Activated T-cell treated with anti-CD3 and anti-CD28 coated beads, Interleukin-2, amount 50 U/mL, for 48 hours (primary cell): ENCODE data around the gene THSD4.

ENCODE experiments used
- DNase-seq, 2 experiments: peaks; one replicate each; pipeline ENCODE4 v3.0.0-alpha.2; 2020

The THSD4 gene

DNA sequence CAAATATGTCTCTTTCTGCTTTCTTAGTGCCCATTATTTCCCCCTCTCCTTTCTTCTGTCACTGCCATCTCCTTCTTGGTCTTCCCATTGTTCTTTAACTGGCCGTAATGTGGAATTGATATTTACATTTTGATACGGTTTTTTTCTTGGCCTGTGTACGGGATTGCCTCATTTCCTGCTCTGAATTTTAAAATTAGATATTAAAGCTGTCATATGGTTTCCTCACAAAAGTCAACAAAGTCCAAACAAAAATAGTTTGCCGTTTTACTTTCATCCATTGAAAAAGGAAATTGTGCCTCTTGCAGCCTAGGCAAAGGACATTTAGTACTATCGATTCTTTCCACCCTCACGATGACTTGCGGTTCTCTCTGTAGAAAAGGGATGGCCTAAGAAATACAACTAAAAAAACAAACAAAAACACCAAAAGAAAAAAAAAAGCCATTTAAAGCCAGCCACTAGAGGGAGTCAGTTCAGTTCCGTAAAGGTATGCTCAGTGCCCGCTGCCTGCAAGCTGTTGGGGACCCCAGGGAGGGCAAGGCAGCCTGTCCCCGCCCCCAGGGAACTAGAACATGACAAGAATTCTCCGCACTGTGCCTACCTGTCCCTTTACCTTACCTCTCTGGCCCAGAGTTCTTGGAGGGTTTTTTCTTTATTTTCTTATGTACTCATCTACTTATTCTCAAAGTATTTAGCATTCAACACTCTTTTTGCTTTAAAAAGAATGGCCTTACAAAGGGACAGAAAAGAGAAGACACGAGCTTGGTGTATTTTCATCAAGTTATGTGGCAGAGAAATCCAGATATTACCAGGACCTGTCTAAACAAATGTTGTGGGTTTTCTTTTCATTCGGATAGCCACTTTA lies 665.1 kb downstream of the THSD4 start:
- DNase-seq: peak; percentile 43 to 55

DNA sequence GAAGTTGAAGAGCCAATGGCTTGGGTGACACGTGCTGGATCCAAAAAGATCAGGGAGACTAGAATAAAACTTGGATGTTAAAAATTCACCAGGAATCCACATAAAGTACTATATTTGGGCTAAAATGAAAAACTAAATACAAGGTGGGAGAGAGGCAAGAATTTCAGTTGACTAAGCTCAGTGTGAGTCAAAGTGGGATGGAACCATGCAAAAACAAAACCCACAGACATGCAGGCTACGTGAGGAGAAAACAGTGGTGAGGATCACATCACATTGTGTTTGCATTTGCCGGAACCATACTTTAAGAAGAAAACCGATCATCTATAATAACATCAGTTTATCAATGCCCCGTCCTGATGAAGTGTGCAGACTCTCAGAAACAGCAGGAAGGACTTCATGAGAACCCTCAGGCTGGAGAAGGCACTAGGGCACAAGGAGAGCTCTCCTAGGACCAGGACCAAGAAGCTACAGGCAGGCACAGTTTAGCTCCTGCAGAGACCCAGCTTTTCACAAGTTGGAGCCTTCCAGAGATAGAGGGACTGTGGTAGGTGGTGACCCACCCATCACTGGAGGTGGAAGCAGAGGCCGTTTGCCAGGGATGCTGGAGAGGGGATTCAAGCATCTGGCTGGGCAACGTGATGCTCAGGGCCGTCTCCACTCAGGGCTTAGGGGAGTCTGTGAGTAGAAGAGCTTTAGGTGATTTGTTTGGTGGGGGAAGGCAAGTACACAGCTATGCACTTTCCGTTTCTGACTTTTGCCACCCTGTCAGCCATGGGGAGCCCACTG lies 666.1 kb downstream of the THSD4 start:
- DNase-seq: no peak

DNA sequence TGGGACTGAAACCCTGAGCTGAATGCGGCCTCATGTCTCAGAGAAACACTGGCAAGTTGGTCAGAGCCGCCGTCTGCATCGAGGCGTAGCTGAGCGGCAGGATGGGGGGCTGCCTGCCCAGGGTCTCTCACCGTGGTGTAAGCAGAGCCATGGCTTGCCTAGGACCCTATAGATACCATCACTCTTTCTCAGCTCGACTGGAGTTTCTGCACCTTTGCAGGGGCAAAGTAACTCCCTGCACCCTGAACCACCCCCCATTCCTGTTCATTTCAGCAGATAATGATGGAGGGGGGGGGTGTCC lies 666.6 kb downstream of the THSD4 start:
- no peak for DNase-seq

DNA sequence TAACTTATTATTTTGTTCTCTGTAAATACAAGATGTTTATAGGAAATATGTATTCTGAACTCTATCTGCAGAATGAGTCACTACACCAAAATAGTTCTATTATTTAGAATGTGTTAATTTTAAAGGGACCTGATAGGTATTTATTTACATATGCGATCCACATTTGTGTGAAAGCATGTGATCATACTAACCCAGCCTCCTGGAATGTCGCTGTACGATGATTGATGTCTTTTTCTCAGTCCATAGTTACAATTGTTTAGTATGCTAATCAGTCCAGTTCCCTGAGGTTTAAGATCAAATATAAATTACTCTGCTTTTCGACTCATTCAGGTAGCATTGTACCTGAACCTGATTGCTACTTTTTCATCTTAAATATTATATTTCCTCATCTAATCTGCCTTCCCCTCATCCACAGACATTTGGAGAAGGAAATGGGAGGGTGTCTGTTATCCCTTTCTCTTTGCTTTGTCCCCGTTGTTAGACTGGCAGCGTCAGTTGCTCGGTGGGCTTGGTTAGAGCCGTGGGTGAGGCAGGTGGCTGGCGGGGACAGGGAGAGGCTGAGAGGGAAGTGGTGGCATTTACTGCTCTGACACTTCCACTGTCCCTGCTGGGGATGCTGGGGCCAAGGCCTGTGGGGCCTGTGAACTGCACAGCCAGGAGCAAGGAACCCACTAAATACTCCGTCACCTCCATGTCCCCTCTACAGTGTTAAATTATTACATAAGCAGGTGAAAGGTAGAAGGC lies 667.3 kb downstream of the THSD4 start:
- DNase-seq: no peak

DNA sequence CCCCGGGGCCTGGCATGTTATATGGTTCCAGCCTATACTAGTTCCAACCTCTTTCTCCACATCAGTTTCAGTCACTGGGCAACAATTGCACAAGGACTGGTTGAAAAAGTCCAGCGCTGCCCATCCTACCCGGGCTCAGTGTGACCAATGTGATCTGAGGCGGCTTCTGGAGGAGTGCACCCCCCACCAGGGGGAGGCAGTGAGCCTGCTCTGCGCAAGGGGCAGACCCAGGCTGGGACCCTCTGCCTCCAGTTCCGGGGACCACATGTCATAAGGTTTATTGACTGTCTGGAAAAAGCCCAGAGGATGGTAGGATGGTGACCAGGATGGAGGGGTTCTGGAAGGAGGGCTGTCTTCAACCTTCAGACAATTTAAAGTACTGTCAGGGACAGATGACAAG lies 669.4 kb downstream of the THSD4 start:
- DNase-seq: peak; percentile 38 to 44

DNA sequence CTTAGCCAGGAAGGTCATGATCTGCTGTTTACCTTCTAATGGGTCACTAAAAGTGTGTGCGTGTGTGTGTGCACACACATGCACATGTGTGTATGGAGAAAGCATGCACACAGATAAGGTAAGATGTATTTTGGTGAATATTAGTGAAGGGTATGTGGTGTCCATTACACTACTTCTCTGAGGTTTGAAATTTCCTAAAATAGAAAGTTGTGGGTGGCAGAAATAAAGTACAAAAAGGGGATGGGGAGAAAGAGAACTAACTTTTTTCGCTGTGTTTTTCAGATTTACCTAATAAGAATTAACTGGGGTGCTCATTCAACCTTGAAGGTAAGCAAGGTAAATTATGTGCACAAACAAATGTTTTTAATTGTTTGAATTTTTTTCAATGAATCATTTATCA lies 670.7 kb downstream of the THSD4 start:
- DNase-seq: no peak

DNA sequence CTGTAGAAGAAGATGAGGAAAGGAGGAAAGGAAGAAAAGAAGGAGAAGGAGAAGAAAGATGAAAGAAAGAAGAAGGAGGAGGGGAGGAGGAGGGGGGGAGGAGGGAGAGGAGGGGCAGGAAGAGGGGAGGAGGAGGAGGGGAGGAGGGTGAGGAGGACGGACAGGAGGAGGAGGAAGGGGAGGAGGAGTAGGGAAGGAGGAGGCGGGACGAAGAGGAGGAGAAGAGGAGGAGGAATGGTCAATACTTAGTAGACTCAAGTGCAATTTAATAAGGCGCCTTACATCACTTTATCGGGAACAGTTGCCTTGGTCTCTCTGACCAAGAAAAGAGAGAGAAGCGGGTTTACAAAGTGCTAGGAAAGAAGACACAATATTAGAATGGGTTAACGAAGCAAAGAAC lies 671.4 kb downstream of the THSD4 start:
- no peak for DNase-seq

DNA sequence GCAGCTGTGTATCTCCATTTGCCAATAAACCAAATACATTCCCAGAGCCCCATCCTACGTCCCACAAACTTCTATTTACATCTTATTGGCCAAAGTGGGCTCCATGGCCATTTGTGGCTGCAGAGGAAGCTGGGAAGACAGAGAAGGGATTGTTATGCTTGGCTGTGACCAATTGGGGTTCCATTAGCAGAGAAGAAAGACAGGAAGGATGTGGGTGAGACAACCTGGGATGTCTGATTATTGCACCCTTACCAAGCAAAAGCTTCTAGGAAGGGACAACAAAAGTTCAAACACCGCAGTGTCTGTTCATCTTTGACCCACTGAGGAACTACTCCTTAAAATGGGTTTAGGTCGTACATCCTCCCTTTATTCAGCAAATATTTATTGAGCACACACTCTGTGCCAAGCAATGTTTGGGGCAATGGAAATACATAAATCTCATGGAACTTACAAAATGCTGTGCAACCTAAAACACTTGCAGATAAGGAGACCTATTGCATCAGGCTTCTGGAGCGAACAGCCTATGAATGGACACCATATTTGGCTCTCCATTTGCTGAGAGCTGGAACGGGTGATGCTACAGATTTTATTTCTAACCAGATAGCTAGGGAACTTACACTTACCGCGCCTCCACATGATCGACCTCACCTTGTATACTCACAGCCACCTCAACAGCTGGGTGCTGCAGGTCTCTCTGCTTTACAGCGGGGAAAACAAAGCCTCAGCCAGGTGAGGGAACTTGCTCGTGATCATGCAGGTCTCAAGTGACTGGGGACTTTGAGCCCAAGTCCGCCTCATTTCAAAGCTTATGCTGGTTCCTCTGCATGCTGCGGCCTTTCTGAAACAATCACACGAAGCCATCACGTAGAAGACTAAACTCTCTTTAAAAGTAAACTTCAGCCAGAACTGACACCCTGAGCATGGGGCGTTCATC lies 673.6 kb downstream of the THSD4 start:
- no peak for DNase-seq

DNA sequence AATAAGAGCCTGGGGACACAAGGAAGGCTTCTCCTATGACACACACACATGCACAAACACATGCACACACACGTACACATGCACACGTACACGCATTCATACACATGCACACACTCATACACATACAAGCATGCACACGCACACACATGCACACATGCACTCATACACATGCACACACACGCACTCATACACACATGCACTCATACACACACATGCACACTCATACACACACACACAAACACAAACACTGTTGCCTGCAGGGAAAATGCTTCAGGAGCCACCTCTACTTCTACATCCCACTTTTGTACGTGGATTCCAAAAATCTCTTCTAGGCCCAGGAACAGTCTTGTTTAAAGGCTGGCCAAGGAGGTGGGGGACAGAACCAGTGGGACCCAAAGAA lies 674.3 kb downstream of the THSD4 start:
- no peak for DNase-seq

DNA sequence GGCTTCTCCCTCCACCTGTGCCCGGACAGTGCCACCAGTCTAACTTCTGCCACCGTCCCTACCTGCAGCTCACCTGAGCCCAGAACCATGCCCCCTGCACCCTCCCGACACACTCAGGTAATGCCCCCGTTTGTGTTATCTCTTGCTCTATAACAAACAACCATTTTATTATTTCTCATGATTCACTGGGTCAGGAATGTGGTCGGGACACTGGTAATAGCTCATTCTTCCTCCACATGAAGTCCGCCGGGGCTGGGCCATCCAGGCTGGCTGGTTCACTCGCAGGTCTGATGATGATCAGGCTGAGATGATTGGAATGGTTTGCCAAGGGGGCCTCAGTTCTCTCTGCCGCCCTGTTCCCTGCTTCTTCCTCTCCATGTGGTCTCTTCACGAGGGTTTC lies 674.8 kb downstream of the THSD4 start:
- no peak for DNase-seq

DNA sequence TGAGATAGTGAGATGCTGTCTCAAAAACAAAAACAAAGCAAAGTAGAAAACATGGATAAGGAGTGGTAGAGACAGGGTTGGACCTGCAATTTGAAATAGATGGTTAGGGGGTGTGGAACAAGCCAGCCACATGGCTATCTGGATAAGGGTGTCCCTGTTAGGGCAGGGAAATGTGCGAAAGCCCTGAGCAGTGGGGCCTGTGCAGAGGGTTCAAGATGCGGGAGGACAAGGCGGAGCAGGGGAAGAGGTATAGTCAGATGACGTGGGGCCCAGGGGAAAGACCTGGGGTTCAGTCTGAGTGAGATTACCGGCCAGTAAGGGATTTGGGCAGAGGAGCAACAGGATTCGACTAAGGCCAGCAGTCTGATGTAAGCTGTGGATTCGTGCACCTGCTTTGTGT lies 676.7 kb downstream of the THSD4 start:
- DNase-seq: no peak

DNA sequence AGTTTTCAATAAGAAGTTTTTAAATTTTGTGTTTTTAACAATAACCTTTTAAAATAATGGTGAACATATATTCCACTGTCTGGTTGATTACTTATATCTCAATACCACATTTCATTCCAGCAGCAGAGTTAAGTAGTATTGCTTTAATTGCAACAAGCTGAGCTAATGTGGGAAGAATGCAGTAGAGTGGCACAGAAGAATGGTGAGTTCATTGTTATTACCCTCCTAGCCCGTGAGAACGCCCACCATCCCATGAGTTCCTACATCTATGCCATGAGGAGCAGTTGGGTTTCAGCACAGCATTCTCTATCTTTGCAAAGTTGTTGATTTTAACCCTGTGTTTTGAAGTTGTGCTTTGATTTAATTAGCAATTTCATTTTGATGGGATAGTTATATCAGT lies 677.2 kb downstream of the THSD4 start:
- DNase-seq: no peak

DNA sequence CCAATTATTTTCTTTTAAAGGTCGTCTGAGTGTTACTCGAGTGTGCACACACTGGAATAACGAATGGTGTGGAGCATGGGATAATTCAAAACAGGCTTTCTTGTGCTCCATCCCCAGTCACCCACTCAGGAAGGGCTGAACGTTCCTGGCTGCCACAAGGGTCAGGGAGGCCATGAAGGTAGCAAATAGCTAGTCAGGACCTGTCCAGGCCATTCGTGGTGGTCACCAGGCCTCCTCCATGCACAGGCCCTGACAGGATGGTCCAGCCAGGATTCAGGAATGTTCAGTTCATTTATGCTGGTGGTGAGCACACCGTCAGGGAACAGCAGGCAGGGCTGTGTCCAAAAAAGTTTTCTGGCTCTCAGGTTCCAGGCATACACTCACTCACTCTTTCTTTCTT lies 683.4 kb downstream of the THSD4 start:
- peak in 1 of 2 experiments; percentile 10 for DNase-seq

DNA sequence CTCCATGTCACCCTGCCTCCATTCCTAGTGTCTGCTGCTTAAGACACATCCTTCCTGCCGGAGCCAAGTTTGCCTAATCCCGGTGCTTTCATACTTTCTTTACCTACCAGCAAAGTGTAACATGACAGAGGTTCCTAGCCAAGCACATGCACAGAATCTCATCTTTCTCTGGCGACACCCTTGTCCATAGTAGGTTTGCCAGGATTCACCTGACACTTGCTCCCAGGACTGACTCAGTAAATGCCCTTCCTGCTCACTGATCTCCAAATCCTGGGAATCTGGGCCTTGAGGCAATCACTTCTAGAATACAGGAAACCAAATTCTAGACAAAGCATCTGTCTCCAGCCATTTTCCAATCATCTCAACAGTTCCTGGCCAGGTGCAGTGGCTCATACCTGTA lies 684.9 kb downstream of the THSD4 start:
- peak in 1 of 2 experiments; percentile 4 for DNase-seq

DNA sequence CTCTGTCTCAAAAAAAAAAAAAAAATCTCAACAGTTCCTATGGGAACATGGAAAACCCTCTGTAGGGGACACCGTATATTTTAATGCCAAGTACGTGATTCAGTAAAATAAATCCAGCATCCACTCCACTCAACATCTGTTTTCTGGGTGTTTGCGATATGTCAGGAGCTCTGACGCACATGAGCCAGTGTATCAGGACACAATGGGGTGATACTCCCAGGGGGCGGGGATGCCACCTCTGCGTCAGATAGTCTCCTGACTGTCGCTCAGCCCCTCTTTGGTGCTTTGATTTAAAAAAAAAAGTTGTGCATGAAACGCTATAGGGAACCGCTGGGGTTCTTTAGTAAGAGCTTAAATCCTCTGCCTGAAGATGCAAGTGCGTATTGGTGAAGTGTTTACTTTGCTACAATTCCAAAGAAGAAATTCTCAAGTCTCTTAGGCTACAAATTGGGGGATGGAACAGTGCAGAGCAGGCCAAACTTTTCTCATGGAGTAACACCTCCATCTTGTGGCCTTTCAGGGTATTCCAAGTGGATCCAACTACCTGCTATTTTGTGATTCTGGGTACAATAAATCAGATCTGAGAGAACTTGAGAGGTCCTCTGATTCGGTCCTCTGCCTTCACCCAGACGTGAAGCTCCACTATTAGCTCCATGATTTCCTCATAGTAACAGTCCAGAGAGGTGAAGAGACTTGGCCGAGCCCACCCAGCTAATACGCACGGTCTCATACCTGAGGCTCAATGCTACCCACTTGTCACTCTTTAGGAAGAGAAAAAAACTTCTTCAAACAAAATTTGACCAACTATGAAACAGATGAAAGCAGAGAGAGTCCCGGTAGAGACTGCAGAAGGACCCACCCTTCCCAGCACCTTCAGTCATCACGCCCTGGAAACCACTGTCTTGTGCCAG lies 685.8 kb downstream of the THSD4 start:
- DNase-seq: peak; percentile 22 to 35

DNA sequence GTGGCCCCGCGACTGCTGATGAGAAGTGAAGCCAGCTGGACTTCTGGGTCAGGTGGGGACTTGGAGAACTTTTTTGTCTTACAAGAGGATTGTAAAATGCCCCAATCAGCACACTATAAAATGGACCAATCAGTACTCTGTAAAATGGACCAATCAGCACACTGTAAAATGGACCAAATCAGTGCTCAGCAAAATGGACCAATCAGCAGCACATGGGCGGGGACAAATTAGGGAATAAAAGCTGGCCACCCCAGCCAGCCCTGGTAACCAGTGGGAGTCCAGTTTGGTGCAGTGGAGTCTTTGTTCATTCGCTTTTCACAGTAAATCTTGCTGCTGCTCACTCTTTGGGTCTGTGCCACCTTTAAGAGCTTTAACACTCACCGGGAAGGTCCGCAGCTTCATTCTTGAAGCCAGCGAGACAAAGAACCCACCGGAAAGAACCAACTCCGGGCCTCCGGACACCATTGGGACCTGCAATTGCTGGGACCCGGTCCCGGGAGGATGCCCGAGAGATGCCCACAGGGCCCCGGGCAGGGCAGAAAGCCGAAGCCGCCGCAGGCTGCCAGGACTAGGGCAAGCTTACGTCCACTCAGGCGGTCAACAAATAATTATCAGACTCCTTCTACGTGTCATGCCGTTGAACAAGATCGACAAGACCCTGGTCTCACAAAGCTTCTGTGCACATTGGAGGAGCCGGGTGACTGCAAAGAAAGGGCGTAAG lies 686.8 kb downstream of the THSD4 start:
- peak in 1 of 2 experiments; percentile 14 for DNase-seq

DNA sequence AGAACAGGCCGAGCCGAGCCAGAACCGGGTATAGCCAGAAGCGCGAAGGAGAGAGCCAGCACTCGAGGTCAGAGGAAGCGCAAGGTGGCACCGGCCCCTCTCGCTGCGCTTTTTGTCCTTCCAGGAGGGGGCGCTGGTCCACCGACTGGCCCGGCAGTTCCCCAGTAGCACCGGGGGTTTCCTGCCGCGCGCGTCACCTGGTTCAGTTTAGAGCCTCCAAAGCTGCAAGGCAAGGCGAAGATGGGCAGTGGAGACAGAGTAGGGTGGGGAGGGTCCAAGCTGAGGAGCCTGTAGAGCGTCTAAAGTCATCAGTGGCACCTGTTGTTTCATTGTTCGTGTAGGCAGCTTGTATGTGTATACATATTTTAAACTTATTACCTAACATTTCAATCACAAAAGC lies 687.5 kb downstream of the THSD4 start:
- peak; percentile 49 to 58 for DNase-seq

DNA sequence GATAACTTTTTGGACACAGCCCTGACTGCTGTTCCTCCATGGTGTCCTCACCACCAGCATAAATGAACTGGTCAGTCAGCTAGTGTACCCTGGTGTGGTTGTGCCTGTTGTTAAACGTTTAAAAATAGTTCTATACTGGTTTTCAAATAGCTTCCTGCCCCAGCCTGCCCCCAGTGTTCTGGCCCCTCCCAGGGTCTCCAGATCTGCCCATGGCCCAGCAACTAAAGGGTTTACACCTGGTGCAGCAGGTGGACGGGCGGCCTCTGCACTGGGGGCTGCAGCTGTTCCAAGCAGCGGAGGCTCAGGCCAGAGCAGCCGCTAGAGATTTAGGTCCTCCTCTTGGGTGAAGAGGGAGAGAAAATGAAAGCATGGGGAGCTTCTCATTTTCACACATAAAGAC lies 689.0 kb downstream of the THSD4 start:
- DNase-seq: peak in 1 of 2 experiments; percentile 7

DNA sequence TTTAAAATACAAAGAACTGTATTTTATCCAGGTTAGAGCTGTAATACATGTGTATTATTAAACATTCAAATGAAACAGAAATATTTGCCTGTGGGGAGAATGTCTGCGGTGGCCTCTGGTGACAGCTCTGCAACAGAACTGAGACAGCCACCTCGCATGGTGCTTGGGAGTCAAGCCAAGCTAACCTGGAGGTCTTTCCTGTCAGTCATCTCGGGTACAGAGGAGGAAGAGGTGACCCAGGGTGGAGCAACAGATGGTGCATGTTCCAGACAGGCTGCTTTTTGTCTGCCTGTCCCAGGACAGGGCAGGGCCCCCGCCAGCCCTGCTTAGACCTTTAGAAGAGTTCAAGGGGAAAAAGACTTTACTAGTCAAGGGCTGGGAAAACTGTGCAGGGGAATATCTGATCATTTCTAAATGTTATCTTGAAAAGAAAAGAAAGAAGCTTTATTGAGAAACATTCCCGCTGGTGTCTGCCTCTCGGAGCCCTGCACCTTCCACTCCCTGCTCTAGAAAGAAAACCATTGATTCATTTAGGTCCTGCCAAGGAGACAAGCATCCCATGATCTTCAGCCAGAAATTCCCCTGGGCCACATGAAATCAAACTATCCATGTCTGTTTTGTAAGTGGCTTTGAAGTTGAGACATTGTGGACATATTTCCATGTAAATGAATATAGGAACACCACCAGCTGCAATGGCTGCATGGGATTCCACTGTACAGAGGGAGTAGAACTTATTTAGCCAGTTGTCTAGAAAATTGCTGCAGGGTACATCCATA lies 689.6 kb downstream of the THSD4 start:
- peak in 1 of 2 experiments; percentile 5 for DNase-seq

DNA sequence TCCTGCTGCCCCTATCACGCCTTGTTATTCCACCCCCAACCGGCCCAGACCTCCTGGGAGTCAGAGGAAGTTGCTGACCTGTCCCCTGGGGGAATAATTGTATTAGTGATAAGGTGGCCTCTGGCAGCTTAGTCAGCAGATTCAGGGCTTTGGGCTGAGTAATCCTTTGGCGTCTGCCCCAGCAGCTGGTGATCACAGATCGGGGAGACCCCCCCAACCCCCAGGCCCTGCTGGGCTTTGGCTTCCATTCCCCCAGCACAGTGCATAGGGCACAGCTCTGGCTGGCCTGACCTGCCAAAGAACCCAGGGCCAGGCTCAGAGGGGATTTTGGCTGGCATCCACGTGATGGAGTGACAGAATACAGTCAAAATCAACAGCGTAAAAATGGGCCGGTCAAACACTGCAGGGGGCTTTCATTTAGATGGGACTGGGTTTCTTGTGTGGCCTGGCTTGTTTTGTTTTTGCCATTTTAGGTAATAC lies 691.2 kb downstream of the THSD4 start:
- DNase-seq: peak in 1 of 2 experiments; percentile 7
